Karpas-422 (cell line): ENCODE measurements around the gene MCTP2. TPM values are rescaled to one million over a fixed set of nuclear protein-coding genes. Genes with fewer than 3 reads are reported as not detected.

ENCODE experiments used
- DNase-seq: peaks from one replicate; pipeline ENCODE4 v3.0.0-alpha.2; 2015
- H2AFZ ChIP-seq: fragments of 200-600 bp; sonication (generic); 2 replicates; pipeline ENCODE4 v1.6.1; 2014; ENCODE audit warnings: antibody characterized with exemption, low read length, mixed read lengths
- H3K27ac ChIP-seq: fragments of 200-600 bp; sonication (generic); 2 replicates; pipeline ENCODE4 v1.5.1; 2014; ENCODE audit warnings: mild to moderate bottlenecking, low read length, moderate library complexity
- H3K27me3 ChIP-seq: fragments of 200-600 bp; sonication (generic); 2 replicates; pipeline ENCODE4 v1.6.1; 2014; ENCODE audit warnings: low read length, mixed read lengths
- H3K36me3 ChIP-seq: fragments of 200-600 bp; sonication (generic); 2 replicates; pipeline ENCODE4 v1.6.1; 2014; ENCODE audit warnings: low read length, mixed read lengths; ENCODE audit not compliant: insufficient read depth
- H3K4me1 ChIP-seq: fragments of 200-600 bp; sonication (generic); 2 replicates; pipeline ENCODE4 v1.6.1; 2014; ENCODE audit warnings: mild to moderate bottlenecking, low read length, mixed read lengths
- H3K4me2 ChIP-seq: fragments of 200-600 bp; sonication (generic); 2 replicates; pipeline ENCODE4 v1.6.1; 2014; ENCODE audit warnings: low read length, low read depth, mild to moderate bottlenecking; ENCODE audit not compliant: poor library complexity, severe bottlenecking
- H3K4me3 ChIP-seq: fragments of 200-600 bp; sonication (generic); 2 replicates; pipeline ENCODE4 v1.5.1; 2014; ENCODE audit warnings: mild to moderate bottlenecking, antibody characterized with exemption, low read length, mixed read lengths
- H3K79me2 ChIP-seq: fragments of 200-600 bp; sonication (generic); 2 replicates; pipeline ENCODE4 v1.6.1; 2014; ENCODE audit warnings: mild to moderate bottlenecking, low read length, mixed read lengths
- H3K9ac ChIP-seq: fragments of 200-600 bp; sonication (generic); 2 replicates; pipeline ENCODE4 v1.6.0; 2014; ENCODE audit warnings: low read length
- H3K9me2 ChIP-seq: fragments of 200-600 bp; sonication (generic), shearing (Covaris generic); replicated peaks from 2 replicates; pipeline ENCODE4 v1.6.0; 2014; ENCODE audit warnings: mild to moderate bottlenecking, low read length, moderate library complexity; ENCODE audit not compliant: insufficient read depth
- H3K9me3 ChIP-seq: fragments of 300-700, 200-600 bp; sonication (generic); 2 replicates; pipeline ENCODE4 v1.6.1; 2014; ENCODE audit warnings: low read length, mixed read lengths
- H4K20me1 ChIP-seq: fragments of 200-600 bp; sonication (generic); 2 replicates; pipeline ENCODE4 v1.6.1; 2014; ENCODE audit warnings: mild to moderate bottlenecking, antibody characterized with exemption, low read length, low read depth; ENCODE audit not compliant: insufficient read depth
- total RNA-seq: library from RNA; depleted of rRNA; stranded (reverse); fragments of >200 nt; shearing (Covaris generic); gene quantifications from 2 replicates; pipeline ENCODE4 v1.2.3, GENCODE V29; 2014; ENCODE audit warnings: low replicate concordance

The MCTP2 gene
- total RNA-seq, 1 experiment from 2014 or later, result 58.9 TPM

DNA sequence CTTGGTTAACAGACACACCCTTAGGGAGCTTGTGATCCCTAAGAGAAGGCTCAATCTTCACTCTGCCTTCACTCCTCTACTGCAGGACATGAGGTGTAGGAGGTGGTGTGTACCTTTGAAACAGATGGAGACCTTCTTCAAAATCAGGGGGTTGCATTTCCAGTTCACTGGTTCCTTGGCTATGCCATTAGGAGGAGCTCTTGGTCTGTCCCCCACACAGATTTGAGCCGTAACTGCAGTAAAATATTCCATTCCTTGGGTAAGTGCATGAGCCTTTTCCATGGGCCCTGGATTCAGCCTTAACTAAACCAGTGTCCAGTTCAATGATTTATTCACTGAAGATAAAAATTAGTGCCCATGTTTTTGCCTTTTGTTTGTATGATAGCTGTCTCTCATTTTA, 144.6 kb downstream of the MCTP2 start:
- no peaks in the 10 kb centered on the region for H3K27me3 ChIP-seq
- DNase-seq, result no peak
- no peak overlapping the region for H3K4me3 ChIP-seq
- H3K79me2 ChIP-seq, result no peaks in the 10 kb centered on the region
- H3K36me3 ChIP-seq, result peaks cover 10% of the 10 kb centered on the region; the same call in 1 of the 2 replicates
- no peaks in the 10 kb centered on the region for H3K9me3 ChIP-seq
- H2AFZ ChIP-seq, result no peak overlapping the region
- no peak overlapping the region for H3K9ac ChIP-seq
- H3K4me1 ChIP-seq, result no peaks in the 10 kb centered on the region
- no peak overlapping the region for H3K27ac ChIP-seq
- H4K20me1 ChIP-seq, result 0 out of 2 replicates have a peak, but pooled peaks cover 3% of the 10 kb centered on the region
- H3K9me2 ChIP-seq, result no peaks in the 10 kb centered on the region
- H3K4me2 ChIP-seq, result no peak overlapping the region

DNA sequence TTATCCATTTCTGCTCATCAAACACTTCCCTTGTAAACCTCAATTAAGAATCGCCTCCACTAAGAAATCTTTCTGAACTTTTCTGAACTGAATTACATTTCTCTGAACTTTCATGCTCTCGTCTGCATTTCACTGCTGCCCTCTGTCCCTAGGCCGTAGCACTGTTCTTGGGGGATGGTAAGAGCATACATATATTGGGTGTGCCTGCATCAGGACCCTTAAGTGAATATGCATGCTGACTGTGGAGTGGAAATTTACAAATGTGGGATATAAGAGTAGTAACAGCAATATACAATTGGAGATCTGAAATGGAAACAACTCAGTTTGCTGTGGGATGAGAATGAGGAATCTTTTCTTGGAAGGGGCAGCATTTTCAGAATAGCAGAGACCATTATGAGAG, 148.6 kb downstream of the MCTP2 start:
- 0 out of 2 replicates have a peak, but pooled peaks cover 3% of the 10 kb centered on the region for H4K20me1 ChIP-seq
- H3K27ac ChIP-seq, result no peak overlapping the region
- 0 out of 2 replicates have a peak, but pooled peaks cover 4% of the 10 kb centered on the region for H3K36me3 ChIP-seq
- no peak overlapping the region for H2AFZ ChIP-seq
- H3K4me2 ChIP-seq, result no peak overlapping the region
- peaks cover 12% of the 10 kb centered on the region for H3K4me1 ChIP-seq
- no peak overlapping the region for H3K4me3 ChIP-seq
- no peaks in the 10 kb centered on the region for H3K27me3 ChIP-seq
- no peaks in the 10 kb centered on the region for H3K9me3 ChIP-seq
- no peaks in the 10 kb centered on the region for H3K9me2 ChIP-seq
- no peak for DNase-seq
- H3K9ac ChIP-seq, result no peak overlapping the region
- no peaks in the 10 kb centered on the region for H3K79me2 ChIP-seq

DNA sequence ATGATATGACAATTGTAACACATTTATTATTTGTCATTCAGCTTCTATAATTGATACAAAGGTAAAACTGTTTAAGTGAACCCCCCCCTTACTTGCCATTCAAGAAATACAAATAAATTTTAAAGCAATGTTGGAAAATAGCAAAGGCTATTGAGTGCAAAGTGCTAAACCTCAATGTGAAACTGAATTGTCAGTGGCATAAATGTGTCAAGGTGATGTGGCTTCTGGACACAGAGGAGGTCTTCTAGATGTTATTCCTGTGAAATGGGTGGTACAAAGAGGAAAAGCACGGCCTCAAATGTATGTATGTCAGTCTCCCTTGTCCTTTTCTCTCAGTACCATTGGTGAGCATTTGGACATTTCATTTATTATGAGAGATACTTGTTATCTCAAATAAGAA, 149.4 kb downstream of the MCTP2 start:
- Histone ChIP-seq H2AFZ (no peak overlapping the region), H3K4me3 (no peak overlapping the region), H3K36me3 (0 out of 2 replicates have a peak, but pooled peaks cover 4% of the 10 kb centered on the region), H3K79me2 (no peaks in the 10 kb centered on the region), H3K9me2 (no peaks in the 10 kb centered on the region), H3K27me3 (no peaks in the 10 kb centered on the region), H4K20me1 (0 out of 2 replicates have a peak, but pooled peaks cover 3% of the 10 kb centered on the region), H3K9ac (no peak overlapping the region), H3K4me1 (peaks cover 12% of the 10 kb centered on the region), H3K4me2 (no peak overlapping the region), H3K9me3 (no peaks in the 10 kb centered on the region), H3K27ac (no peak overlapping the region)
- no peak for DNase-seq

DNA sequence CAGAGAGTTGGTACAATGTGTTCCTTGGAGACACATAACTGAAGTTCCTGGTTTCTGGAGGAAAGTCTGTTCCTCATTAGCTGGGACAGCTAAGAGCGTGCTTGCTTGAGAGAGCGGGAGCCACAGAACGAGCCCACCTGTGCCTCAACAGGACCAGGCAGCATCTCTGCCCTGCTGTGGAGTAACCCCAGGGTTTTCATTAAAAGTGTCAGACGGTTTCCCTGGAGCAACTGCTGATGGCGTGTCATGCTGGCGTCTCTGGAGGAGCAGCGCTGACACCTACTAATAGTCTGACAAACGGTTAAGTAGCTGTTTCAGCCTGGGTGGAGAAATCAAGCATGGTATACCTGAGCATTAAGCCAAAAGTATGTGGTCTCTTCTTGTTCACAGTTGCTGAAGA, 150.0 kb downstream of the MCTP2 start:
- H3K27ac ChIP-seq, result no peak overlapping the region
- no peak overlapping the region for H3K9ac ChIP-seq
- H3K79me2 ChIP-seq, result no peaks in the 10 kb centered on the region
- H3K4me2 ChIP-seq, result no peak overlapping the region
- H3K9me2 ChIP-seq, result no peaks in the 10 kb centered on the region
- DNase-seq, result no peak
- no peak overlapping the region for H3K4me3 ChIP-seq
- H4K20me1 ChIP-seq, result 0 out of 2 replicates have a peak, but pooled peaks cover 3% of the 10 kb centered on the region
- H3K9me3 ChIP-seq, result no peaks in the 10 kb centered on the region
- no peaks in the 10 kb centered on the region for H3K27me3 ChIP-seq
- peaks cover 12% of the 10 kb centered on the region for H3K4me1 ChIP-seq
- no peak overlapping the region for H2AFZ ChIP-seq
- 0 out of 2 replicates have a peak, but pooled peaks cover 4% of the 10 kb centered on the region for H3K36me3 ChIP-seq

DNA sequence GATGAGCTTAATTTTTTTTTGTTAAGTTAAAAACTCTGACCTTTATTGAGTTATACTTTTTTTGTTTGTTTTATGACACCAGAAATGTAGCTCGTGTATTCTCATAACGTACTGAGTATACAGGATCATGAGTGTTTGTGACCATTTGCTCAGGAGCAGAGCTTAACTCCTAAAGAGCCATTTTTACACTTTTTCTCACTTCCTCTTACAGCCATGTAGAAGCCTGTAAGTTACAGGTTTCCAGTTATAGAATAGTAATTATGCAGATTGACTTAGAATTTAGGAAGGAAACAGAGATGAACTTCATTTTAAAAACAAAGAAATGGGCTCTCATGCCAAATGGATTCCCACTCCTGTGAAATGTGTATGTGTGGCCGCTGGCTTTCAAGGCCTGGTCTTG, 151.7 kb downstream of the MCTP2 start:
- no peak overlapping the region for H3K4me2 ChIP-seq
- no peaks in the 10 kb centered on the region for H3K9me3 ChIP-seq
- peak; percentile 62 for DNase-seq
- 0 out of 2 replicates have a peak, but pooled peaks cover 3% of the 10 kb centered on the region for H4K20me1 ChIP-seq
- no peaks in the 10 kb centered on the region for H3K9me2 ChIP-seq
- H3K4me1 ChIP-seq, result peaks cover 20% of the 10 kb centered on the region
- no peaks in the 10 kb centered on the region for H3K79me2 ChIP-seq
- H3K27me3 ChIP-seq, result no peaks in the 10 kb centered on the region
- no peak overlapping the region for H2AFZ ChIP-seq
- no peak overlapping the region for H3K4me3 ChIP-seq
- 0 out of 2 replicates have a peak, but pooled peaks cover 4% of the 10 kb centered on the region for H3K36me3 ChIP-seq
- no peak overlapping the region for H3K9ac ChIP-seq
- no peak overlapping the region for H3K27ac ChIP-seq

DNA sequence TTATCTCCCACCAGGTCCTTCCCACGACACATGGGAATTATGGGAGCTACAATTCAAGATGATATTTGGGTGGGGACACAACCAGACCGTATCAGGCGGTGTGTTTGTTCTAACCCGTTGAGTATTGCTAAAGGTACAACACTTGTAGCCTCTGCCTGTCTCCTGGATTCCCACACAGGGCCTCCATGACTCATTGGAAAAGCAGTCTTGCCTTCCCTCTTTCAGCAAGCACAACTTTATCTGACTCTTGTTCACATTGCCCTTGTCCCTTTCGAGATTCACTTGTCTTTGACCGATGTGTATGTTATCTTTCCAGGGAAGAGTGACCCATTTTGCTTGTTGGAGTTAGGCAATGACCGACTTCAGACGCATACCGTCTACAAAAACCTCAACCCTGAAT, 152.3 kb downstream of the MCTP2 start:
- Histone ChIP-seq H3K27ac (no peak overlapping the region), H3K4me1 (peaks cover 21% of the 10 kb centered on the region), H3K9me3 (no peaks in the 10 kb centered on the region), H3K9me2 (no peaks in the 10 kb centered on the region), H3K4me2 (no peak overlapping the region), H3K27me3 (no peaks in the 10 kb centered on the region), H3K4me3 (no peak overlapping the region), H4K20me1 (0 out of 2 replicates have a peak, but pooled peaks cover 3% of the 10 kb centered on the region), H3K79me2 (no peaks in the 10 kb centered on the region), H2AFZ (no peak overlapping the region), H3K9ac (no peak overlapping the region), H3K36me3 (0 out of 2 replicates have a peak, but pooled peaks cover 2% of the 10 kb centered on the region)
- DNase-seq, result no peak

DNA sequence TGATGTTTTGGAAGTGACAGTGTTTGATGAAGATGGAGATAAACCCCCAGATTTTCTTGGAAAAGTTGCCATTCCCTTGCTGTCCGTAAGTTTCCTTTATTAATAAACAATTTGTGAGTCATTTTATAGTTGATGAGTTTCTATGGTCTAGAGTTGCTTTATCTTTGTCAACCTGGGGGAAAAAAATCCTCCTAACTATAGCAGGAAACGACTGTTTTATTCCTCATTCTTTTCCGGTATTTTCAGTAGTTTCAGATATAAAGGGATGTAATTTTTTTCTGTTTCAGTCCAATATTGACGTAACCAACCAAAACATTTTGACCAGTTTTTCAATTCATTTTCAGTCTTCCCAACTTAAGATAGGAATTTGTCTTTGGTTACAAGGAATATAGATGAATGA, 154.1 kb downstream of the MCTP2 start:
- Histone ChIP-seq H3K27me3 (no peaks in the 10 kb centered on the region), H3K27ac (no peak overlapping the region), H3K9ac (no peak overlapping the region), H4K20me1 (no peaks in the 10 kb centered on the region), H3K4me1 (peaks cover 21% of the 10 kb centered on the region), H3K79me2 (no peaks in the 10 kb centered on the region), H3K4me2 (no peak overlapping the region), H2AFZ (no peak overlapping the region), H3K36me3 (no peaks in the 10 kb centered on the region), H3K9me2 (no peaks in the 10 kb centered on the region), H3K9me3 (no peaks in the 10 kb centered on the region), H3K4me3 (no peak overlapping the region)
- DNase-seq, result no peak

DNA sequence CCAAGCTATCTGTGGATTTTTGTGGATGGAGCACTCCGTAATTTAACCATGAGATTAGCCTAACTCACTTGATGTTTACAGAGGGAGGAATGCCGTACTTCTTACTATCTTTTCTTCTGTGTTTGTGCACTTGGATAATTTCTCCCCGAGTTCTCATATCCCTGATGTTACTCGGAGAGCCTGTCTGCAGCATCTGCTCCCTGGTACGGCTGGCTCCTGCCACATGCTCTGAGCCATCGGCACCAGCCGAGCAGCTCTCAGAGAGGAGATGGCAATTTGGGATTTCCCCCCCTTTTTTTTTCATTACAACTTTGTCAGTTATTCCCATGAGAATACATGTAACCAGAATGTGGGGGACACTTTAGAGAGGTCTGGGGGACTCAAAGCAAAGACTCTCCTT, 155.0 kb downstream of the MCTP2 start:
- H3K9me3 ChIP-seq, result no peaks in the 10 kb centered on the region
- H2AFZ ChIP-seq, result no peak overlapping the region
- H3K4me3 ChIP-seq, result no peak overlapping the region
- H3K4me2 ChIP-seq, result no peak overlapping the region
- H3K36me3 ChIP-seq, result no peaks in the 10 kb centered on the region
- no peak overlapping the region for H3K27ac ChIP-seq
- H3K27me3 ChIP-seq, result no peaks in the 10 kb centered on the region
- H4K20me1 ChIP-seq, result no peaks in the 10 kb centered on the region
- peaks cover 21% of the 10 kb centered on the region for H3K4me1 ChIP-seq
- no peak for DNase-seq
- no peaks in the 10 kb centered on the region for H3K79me2 ChIP-seq
- no peak overlapping the region for H3K9ac ChIP-seq
- H3K9me2 ChIP-seq, result no peaks in the 10 kb centered on the region
